NCI-H526 treated with DMSO at 0.1 percent for 48 hours (cell line): ENCODE data around the gene SHF.
"Not testable (repeated sequence)": the region's sequence is repeated elsewhere in the genome, so short reads cannot be mapped to it uniquely, and the experiment has no call there.

ENCODE experiments used
- DNase-seq: peaks from one replicate; lab custom pipeline; 2025; lab: John Stamatoyannopoulos, UW

SHF gene, protein sequence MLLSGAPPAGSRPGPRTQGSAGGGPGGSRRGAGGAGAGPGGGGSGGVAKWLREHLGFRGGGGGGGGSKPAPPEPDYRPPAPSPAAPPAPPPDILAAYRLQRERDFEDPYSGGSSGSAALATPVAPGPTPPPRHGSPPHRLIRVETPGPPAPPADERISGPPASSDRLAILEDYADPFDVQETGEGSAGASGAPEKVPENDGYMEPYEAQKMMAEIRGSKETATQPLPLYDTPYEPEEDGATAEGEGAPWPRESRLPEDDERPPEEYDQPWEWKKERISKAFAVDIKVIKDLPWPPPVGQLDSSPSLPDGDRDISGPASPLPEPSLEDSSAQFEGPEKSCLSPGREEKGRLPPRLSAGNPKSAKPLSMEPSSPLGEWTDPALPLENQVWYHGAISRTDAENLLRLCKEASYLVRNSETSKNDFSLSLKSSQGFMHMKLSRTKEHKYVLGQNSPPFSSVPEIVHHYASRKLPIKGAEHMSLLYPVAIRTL

DNA sequence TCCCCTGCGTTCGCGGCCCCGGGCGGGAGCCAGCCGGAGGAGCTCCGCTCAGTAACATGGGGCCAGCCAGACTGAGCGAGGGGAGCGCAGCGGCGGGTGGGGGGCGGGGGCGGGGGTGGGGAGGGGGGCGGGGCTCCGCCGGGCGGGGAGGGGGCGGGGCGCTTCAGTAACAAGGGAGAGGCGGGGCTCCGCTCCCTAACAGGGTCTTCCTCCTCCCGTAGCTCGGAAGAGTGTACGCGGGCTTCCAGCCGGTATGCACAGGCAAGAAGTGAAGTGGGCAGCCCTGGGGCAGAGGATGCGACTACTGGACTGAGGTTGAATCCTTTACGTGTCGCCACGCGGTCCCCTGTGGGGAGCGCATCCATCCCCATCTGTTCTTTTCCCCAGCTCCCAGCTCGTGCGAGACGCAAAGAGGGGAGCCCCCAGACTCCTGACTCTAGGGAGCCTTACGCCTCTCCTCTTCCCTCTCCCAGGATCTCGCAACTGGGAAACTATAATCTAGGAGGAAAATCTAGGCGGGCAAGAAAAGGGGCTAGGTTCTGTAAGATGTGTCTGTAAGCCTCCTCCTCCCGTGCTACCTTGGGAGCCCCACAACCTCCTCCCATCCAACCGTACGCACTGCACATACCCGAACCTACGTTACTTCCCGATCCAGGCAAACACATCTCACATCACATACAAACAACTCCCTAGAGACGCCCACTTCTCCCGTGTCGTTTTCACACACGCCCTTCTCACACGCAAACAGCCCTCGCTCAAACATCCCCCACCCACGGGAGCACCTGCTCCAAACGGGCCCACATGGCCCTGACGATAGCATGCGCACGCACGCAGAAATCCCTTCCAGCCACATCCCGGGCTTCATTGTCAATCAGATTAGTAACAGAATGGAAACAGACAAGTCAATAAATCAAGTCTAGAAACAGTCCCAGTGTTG is at the start of gene SHF:
Gene SHF, minus strand, starts transcription at position 73 of the 937 bp plus-strand sequence. Its CDS starts 15 bp downstream, at position 58.
- DNase-seq, result peak; percentile 41

DNA sequence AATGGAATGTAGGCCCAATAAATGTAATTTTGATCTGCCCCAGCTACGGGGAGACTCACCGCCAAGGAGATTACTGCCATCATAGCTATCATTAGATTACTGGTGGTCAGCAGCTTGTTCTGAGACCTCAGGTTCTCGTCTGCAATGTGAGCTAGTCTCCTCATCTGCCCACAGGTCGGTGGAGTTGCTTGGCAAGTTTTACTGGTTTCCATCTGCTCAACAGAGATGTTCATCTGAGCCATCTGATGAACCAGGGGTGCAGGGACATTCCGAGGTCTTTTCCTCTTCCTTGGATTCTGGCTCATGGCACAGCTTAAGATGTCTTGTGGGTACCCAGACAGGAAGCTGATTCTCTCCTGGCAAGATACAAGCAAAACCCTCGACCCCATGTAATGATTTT is 49.0 kb upstream of the SHF start:
- not testable (repeated sequence) for DNase-seq

DNA sequence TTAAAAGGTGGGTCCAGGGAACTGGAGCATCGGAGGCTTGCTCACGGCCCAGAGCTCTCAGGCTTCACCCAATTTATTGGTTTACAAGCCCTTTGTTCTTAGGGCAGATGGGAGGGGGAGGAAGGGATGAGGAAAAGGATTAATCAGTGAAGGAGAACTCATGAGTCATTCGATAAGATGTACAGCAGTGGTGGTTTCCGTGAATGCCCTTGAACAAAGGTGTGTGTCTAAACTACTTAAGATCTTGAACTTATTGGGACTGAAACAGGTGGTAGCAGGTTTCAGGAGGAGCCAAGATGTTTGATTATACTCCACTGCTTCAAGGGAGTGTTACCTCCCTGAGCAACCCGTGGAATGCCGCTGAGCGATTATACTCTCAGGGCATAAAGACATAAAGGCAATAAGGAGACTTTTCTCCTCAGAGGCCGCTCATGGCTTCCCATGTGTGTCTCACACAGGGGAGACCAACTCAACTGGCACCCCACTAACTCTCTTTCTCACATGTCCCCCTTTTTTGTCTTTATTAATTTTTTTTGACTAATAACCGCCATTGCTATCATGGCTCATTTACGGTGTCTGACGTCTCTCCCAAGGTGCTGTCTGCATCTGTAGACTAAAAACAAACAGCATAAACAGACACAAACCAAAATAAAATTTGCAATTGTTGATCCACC is 46.9 kb upstream of the SHF start:
- no peak for DNase-seq

DNA sequence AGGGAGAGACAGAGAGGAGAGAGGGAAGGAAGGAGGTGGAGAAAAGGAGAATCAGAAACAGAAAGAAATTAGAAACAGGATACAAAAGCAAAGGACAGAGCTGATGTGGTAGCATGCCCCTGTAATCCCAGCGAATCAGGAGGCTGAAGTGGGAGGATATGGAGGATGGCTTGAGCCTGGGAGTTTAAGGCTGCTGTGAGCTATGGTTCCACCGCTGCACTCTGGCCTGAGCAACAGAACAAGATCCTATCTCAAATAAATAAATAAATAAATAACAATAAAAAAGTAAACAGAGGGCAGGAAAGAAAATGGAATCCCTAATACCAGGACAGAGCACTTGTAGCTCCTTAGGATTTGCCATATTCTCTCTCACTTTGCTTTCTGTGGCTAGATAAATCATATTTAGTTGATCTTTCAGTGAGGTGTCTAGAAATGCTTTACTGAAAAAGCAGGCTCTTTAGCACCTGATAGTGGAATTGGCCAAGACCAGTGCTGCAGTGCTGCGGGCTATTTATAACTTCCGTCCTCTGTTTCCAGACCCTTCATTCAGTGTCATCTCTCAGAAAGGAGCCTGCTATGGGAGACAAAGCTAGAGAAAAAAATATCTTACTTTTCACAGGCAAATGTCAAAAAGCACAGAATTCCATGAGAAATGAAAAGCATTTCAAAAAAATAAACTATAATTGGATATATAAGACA is 44.2 kb upstream of the SHF start:
- DNase-seq, result no peak

DNA sequence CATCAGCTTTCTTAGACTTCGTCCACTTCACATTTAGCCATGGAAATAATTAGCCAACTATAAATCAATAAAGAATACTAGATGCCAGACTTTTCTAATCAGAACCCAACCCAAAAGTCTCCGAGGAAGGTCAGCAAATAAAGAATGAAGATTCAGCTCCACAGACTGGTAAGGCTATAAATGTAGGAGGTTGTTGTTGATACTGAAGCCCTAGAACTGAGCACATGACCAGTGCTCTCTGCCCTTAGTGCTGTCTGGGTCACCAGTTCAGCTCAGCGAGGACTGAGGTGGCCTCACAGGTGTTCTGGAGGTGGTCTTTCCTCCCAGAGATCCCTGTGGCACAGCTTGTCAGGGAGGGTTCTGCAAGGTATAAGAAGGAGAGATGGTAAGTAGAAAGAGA is 43.4 kb upstream of the SHF start:
- DNase-seq, result no peak

DNA sequence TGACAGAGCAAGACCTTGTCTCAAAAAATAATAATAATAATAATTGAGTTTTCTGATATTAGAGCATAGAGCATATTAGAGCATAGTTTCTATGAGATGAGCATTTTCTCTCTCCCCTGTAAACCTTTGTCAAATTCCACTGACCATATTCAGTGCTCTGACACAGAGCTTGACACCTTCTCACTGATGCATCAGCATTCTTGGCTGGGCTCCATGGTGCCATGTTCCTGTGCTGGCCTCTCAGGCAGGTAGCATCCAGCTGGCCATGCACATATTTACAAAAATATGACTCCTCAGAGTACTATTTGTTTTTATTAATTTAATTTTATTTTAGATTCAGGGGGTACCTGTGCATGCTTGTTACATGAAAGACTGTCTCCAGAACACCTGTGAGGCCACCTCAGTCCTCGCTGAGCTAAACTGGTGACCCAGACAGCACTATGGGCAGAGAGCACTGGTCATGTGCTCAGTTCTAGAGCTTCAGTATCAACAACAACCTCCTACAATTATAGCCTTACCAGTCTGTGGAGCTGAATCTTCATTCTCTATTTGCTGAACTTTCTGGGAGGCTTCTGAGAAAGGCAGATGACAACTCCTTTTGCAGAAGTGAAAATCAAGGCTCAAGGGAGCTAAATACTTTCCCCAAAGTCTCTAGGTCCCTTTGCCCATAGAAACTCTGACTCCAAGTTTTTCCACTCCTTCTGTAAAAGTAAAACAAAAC is 42.6 kb upstream of the SHF start:
- DNase-seq, result no peak

DNA sequence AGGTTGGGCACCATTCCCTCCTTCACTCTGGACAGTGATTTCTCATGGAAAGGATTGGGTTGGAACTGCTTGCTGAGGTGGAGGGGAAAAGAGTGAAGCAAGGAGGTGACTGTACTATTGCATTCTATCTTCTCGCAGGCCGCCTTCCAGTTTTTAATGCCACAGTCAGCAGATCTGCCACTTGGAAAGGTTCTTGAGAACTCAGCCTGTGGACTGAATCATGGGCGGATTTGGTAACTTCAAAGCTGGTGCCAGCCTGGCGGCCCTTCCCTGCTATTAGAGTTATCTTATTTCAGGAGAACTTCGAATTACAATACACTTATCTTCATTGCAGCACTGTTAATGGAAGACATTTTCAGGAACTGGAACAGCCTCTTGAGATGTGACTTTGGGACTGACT is 41.2 kb upstream of the SHF start:
- no peak for DNase-seq

DNA sequence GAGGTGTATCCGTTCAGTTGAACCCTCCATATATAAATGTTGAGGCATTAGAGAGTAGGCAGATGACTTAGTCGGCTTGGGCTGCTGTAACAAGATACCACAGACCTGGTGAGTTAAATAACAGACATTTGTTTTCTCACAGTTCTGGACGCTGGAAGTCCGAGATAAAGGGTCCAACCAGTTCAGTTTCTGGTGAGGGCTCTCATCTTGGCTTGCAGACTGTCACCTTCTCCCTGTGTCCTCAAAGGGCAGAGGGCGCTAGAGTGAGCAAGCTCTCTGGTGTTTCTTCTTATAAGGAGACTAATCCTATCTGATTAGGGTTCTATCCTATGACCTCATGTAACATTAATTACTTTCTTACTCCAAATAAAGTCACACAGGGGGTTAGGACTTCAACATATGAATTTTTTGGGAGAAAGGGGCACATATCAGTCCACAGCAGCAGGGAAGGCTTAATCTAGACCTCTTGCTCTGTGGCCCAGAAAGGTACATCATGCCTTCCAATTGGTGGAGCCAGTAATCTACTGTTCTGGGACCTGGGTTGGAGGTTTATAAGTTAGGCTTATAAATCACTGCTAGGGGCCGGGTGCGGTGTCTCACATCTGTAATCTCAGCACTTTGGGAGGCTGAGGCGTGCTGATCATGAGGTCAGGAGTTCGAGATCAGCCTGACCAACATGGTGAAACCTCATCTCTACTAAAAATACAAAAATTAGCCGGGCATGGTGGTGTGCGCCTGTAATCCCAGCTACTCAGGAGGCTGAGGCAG is 37.9 kb upstream of the SHF start:
- no peak for DNase-seq

DNA sequence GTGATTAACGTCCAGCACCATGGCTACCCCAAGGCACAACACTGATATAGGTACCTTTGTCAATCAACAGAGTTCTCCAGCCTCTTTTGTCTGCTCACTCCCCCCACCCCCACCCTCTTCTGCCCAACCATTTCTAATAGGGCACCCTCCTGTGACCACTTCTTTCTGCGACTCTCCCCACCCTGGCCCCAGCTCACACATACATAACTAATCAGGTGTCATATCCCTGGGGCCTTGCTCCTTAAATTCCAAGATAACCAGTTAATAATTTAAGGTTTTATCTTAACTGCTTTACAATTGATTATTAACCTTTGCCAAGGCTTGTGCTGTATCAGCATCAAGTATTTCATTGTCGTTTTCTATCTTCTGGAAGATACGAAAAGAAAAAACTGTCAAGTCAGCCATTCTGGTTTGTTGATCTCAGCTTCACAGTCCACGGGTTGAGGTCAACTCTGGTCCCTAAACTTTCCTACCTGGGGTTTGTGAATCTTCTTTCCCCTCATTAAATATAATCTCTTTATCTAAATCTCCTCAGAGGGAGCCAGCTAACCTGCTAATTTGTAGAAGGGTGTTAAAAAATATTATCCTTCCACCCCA is 37.0 kb upstream of the SHF start:
- DNase-seq, result no peak

DNA sequence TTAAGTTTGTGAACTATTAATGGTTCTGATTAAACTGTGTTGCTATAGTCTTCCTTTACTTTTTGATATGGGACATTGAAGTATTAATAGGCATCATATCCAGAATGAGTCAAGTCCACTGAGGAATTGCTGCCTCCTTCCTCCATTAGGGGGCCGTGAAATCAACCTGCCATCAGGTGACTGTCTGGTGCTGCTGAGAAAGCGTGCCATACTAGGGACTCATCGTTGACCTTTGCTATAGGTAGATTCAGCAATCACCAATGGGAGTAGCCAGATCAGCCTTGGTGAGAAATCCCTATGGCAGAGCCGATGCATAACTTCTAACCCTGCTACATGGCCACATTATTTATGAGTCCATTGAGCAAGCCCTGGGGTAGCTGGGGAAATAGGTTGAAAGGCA is 34.2 kb upstream of the SHF start:
- DNase-seq, result no peak

DNA sequence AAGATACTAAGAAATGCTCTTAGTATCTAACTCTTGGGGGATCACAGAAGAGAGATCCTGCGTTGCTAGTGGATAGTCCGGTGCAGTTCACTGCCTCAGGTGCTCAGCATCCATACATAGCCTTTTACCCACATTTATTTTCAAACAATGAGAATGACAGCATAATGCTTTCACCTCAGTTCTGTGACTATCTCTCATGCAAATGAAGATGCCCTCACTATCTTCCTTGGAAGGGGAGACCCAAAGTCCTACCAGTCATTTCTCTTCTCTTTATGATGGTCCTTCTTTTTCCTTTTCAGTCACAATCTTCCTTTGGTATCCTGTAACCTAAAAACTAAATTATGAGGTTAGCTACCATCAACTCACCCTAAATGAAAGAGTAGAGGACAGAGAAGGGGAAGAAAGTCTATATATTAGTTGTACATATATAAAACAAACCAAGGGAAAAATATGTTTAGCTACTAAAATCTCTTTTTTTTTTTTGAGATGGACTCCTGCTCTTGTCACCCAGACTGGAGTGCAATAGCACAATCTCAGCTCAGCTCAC is 33.4 kb upstream of the SHF start:
- DNase-seq, result no peak

DNA sequence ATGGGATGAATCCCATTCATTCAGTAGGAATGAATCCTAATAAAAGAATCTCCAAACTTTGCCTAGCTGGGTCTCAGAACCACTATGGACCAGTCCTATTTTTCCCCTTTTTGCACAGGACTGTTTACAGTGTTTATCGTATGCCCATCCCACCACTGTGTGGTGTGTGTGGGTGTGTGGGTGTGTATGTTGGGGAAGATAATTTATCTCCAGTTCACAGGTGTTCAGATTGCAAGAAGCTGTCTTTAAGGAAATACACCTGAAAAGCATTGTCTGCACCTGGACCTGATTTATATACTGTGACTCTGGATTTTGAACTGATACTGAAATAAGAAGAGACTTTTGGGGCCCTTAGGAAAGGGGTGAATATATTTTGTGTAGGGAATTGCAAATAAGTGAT is 24.7 kb upstream of the SHF start:
- no peak for DNase-seq

DNA sequence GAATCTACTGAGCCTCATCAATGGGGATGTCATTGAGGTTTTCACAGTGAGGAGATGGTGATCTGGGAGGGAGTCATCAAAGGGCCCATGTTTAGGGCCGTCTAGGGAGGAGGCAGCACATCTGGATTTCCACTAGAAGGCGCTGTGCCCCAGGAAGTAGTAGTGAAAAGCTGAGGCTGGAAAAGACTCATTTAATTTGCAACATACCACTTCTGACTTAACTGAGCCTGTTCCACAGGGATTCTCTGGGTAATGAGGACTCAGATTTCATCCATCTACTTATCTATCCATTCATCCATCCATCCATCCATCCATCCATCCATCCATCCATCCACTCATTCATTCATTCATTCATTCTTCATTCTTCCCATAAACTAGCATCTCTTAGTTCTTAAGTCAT is 17.4 kb upstream of the SHF start:
- DNase-seq, result peak; percentile 64

DNA sequence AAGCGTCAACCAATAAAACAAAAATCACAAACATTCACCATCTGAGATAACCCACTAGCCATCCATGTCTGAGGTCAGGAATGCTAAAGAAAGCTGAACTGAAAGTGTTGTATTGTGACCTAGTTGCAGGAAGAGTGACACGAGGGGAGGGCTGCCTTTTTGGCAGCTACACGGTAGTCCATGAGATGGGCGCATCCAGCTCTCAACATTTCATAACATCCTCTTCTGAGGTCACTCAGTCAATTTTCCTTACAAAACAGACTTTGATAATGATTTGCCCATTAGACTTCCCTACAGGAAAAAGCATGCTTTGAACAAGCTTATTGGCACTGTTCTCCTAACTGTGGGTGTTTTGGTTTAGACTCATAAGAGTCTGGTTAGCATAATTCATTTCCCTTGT is 15.4 kb upstream of the SHF start:
- no peak for DNase-seq

DNA sequence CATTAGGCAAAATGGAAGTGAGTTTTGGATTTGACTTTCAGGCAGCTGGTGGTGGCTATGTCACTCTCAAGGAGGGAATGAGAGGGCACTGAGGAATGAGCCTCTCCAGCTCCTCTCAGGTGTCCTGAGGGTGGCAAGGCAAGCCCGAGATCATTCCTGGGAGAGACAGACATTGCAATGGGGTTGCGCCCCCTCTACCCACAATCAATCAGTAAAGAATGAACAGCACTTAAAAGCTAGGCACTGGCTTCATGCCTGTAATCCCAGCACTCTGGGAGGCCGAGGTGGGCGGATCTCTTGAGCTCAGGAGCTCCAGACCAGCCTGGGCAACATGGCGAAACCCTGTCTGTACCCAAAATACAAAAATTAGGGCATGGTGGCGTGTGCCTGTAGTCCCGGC is 14.1 kb upstream of the SHF start:
- DNase-seq, result no peak

DNA sequence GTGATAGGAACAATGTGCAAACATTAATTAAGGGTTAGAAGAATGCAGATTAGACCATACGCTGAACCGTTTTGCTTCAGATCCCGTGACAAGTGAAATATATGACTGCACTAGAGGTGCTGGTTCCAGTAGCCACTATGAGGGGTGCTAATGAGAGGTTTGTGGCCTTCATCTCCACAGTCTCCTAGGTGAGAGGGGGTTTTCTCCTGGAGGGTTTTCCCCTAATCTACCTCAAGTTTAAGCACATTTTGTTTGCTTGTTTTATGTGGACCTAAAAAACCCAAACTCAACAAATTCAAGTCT is 13.7 kb upstream of the SHF start:
- DNase-seq, result no peak

DNA sequence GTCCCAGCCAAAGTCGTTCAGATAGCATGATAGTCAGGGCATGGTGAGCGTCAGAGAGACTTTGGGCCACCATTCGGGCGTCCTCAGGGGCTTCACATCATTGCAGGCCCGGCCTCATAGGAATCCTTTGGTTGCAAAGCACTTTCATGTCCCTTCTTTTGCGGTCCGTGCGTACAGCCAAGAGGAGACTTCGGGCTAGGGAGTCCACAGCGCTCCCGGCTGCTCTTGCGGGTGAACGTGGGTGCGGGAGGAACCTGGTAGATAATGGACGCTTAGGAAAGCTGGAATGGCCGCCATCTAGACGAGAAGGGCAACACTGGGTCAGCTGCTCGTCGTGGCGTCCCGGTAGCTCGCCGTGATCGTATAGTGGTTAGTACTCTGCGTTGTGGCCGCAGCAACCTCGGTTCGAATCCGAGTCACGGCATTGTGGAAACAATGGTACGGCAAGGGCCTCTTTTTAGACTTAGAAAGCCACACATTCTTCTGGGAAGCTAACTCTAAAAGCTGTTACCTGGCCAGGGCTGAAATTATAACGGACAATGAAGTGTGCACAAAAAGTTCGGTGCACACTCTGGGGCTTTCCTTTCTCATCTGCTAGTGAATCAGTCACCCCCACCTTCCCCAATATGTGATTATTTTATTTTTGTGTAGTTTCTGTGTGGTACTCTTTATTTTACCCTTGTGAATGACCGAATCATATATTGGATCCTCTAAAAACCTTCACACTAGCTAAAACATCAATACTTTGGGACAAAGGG is 13.2 kb upstream of the SHF start:
- peak; percentile 77 for DNase-seq

DNA sequence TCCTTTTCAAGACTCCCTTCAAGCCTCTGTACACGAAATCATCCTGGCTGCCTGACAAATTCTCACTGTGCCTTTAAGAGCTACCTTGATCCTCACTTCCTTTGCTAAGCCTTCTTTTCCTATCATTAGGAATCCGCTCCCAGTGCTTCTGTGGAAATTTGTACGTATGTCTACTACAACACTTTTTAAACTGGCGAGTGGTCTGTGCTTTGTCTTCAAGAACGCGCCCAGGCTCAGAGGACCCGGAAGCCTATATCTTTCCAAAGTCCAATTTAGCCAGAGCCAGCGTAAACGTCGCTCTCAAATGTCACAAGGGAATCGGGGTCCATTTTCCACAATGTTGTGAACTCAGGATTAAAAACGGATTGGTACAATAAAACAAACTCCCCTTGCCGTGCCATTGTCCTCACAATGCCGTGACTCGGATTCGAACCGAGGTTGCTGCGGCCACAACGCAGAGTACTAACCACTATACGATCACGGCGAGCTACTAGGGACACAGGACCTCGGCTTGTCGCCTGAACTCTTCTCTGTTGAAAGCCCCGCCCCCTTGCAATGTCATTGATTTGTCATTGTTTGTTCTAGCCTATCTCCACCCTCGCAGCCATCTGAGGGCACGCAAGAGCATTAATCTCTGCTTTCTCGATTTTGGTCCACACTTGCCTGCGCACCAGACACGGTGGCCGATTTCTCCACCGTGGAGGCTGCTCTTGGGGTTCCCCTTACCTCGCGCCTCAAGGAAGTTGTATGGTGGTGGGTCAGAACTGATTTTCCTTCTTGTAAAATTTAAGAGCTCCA is 12.4 kb upstream of the SHF start:
- DNase-seq, result peak; percentile 98
